Measurements from ENCODE around the gene KREMEN1.
A peak's percentile ranks its signal among the peaks of the same experiment; 100 is the strongest.
"Not testable (repeated sequence)": the region's sequence is repeated elsewhere in the genome, so short reads cannot be mapped to it uniquely, and the experiment has no call there.

Gene KREMEN1

GRCh38 chr22:29031227-29032011 lies 41.4 kb upstream of the KREMEN1 start:
- no peaks in the 10 kb centered on the region for H3K9me3 ChIP-seq (ENCODE audit: low read depth, low read length)
- H3K4me3 ChIP-seq, result no peak overlapping the region
- H3K27ac ChIP-seq, result no peak overlapping the region
- H3K9ac ChIP-seq (ENCODE audit: insufficient read length), result no peak overlapping the region
- no peak for DNase-seq (ENCODE audit: low read depth, low spot score)
- no peak for TF ChIP-seq EZH2 (IDR thresholded peaks at IDR 0.05)
- TF ChIP-seq FOXP2 (optimal IDR thresholded peaks at IDR 0.05; ENCODE audit: control extremely low read depth, extremely low read length, insufficient read depth), result no peak
- TF ChIP-seq POLR2AphosphoS5 (IDR thresholded peaks at IDR 0.05; ENCODE audit: borderline replicate concordance, low read depth, low read length), result no peak
- H3K36me3 ChIP-seq (ENCODE audit: insufficient read depth, low read length), result no peaks in the 10 kb centered on the region

DNA sequence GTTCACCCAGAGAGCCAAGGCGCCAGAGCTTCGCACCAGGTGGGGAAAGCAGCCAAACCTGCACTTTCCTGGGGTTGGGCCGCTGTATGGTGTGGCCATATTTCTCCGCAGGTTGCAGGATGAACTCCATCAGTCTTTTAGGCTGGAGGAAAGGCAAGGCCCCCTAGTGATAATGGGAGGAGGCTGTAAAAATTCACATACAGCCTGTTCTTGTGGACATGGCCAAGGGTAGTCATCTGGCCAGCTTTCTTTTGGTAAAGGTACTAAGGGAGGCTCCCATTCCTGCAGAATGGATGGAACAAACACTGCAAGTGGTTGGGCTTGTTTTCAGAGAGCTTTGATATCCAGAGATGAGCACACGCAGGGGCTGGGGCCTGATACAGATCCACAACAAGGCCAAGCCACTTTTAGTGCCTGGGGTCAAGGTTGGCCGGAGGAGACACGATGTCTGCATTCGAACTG lies 40.8 kb upstream of the KREMEN1 start:
- Histone ChIP-seq H3K36me3 (ENCODE audit: insufficient read depth, low read length) (no peaks in the 10 kb centered on the region), H3K9me3 (ENCODE audit: low read depth, low read length) (no peaks in the 10 kb centered on the region), H3K27ac (no peak overlapping the region), H3K9ac (ENCODE audit: insufficient read length) (no peak overlapping the region), H3K4me3 (no peak overlapping the region)
- no peak for DNase-seq (ENCODE audit: low read depth, low spot score)
- TF ChIP-seq EZH2 (IDR thresholded peaks at IDR 0.05) (no peak), POLR2AphosphoS5 (IDR thresholded peaks at IDR 0.05; ENCODE audit: borderline replicate concordance, low read depth, low read length) (no peak), FOXP2 (optimal IDR thresholded peaks at IDR 0.05; ENCODE audit: control extremely low read depth, extremely low read length, insufficient read depth) (no peak)

DNA sequence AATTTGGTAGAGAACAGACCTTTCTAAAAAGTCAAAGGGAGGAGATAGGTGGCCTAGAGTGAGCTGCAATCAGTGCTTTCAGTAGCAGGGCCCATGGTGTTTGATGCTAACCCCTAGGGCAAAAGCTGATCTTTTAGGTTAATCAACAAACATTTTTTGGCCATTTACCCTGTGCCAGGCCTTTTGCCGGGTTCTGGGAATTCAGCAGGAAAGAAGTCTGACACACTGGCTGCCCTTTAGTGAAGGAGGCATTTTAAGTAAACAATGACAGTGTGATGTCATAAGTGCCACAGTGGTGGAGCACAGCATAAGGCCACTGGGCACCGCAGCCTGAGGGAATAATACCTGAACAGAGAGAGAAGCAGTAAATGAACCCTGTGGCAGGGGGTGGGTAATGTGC lies 40.3 kb upstream of the KREMEN1 start:
- Histone ChIP-seq H3K4me3 (no peak overlapping the region), H3K27ac (no peak overlapping the region), H3K9ac (ENCODE audit: insufficient read length) (no peak overlapping the region), H3K9me3 (ENCODE audit: low read depth, low read length) (no peaks in the 10 kb centered on the region), H3K36me3 (ENCODE audit: insufficient read depth, low read length) (no peaks in the 10 kb centered on the region)
- TF ChIP-seq EZH2 (IDR thresholded peaks at IDR 0.05) (no peak), FOXP2 (optimal IDR thresholded peaks at IDR 0.05; ENCODE audit: control extremely low read depth, extremely low read length, insufficient read depth) (no peak)
- no peak for DNase-seq (ENCODE audit: low read depth, low spot score)

DNA sequence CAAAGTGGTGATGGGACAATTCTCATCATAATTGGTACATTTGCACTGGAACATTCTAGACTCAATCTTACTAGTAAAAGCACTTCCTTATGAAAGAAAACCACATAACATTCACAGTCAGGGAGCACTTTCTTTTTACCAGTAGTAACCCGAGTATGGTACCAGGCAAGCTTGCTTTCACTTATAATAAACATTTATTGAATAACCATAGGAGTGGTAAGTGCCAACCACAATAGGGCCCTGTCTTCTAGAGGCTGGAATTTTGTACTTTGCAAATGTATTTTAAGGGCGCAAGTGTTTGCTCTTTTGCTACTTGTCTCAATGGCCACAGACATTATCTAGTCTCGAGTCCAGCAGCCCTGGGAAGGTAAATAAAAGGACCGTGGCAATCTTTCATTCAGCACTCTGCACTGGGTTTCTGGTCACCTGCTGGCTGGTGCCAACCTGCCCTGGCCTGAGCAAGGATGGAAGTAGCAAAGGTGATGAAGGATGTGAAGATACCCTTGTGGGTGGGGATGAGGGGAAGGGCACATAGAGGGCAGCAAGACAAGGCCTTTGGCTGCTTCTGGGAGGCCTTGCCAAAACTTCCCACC lies 35.4 kb upstream of the KREMEN1 start:
- Histone ChIP-seq H3K27ac (no peak overlapping the region), H3K9ac (ENCODE audit: insufficient read length) (no peak overlapping the region), H3K4me3 (no peak overlapping the region), H3K9me3 (ENCODE audit: low read depth, low read length) (no peaks in the 10 kb centered on the region), H3K36me3 (ENCODE audit: insufficient read depth, low read length) (no peaks in the 10 kb centered on the region)
- no peak for TF ChIP-seq EZH2 (IDR thresholded peaks at IDR 0.05)
- TF ChIP-seq POLR2AphosphoS5 (IDR thresholded peaks at IDR 0.05; ENCODE audit: borderline replicate concordance, low read depth, low read length), result no peak
- TF ChIP-seq FOXP2 (optimal IDR thresholded peaks at IDR 0.05; ENCODE audit: control extremely low read depth, extremely low read length, insufficient read depth), result no peak
- DNase-seq (ENCODE audit: low read depth, low spot score), result no peak

GRCh38 chr22:29039148-29039547 lies 33.7 kb upstream of the KREMEN1 start:
- H3K27ac ChIP-seq, result no peak overlapping the region
- H3K4me3 ChIP-seq, result no peak overlapping the region
- H3K9ac ChIP-seq (ENCODE audit: insufficient read length), result no peak overlapping the region
- no peaks in the 10 kb centered on the region for H3K9me3 ChIP-seq (ENCODE audit: low read depth, low read length)
- no peak for DNase-seq (ENCODE audit: low read depth, low spot score)
- TF ChIP-seq POLR2AphosphoS5 (IDR thresholded peaks at IDR 0.05; ENCODE audit: borderline replicate concordance, low read depth, low read length), result no peak
- no peak for TF ChIP-seq EZH2 (IDR thresholded peaks at IDR 0.05)
- TF ChIP-seq FOXP2 (optimal IDR thresholded peaks at IDR 0.05; ENCODE audit: control extremely low read depth, extremely low read length, insufficient read depth), result no peak
- H3K36me3 ChIP-seq (ENCODE audit: insufficient read depth, low read length), result peaks cover 2% of the 10 kb centered on the region; the same call in 1 of the 2 replicates

DNA sequence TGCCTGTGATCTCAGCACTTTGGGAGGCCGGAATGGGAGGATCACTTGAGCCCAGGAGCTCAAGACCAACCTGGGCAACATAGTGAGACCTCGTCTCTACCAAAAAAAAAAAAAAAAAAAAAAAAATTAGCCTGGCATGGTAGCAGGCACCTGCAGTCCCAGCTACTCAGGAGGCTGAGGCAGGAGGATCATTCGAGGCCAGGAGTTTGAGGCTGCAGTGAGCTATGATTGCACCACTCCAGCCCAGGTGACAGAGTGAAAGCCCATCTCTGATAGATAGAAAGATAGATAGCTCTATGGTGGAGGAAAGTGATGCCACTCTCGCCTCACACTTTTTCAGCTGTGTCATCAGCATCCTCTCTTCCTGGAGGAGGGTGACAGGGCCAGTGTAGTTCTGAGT lies 33.2 kb upstream of the KREMEN1 start:
- not testable (repeated sequence) for H3K9ac ChIP-seq (ENCODE audit: insufficient read length); DNase-seq (ENCODE audit: low read depth, low spot score); H3K9me3 ChIP-seq (ENCODE audit: low read depth, low read length); H3K4me3 ChIP-seq; H3K27ac ChIP-seq; H3K36me3 ChIP-seq (ENCODE audit: insufficient read depth, low read length)

- DNase-seq (ENCODE audit: low read depth, low spot score), result peak; percentile 68
- Histone ChIP-seq H3K9me3 (ENCODE audit: low read depth, low read length) (no peaks in the 10 kb centered on the region), H3K27ac (no peak overlapping the region), H3K9ac (ENCODE audit: insufficient read length) (no peak overlapping the region), H3K4me3 (no peak overlapping the region), H3K36me3 (ENCODE audit: insufficient read depth, low read length) (peaks cover 2% of the 10 kb centered on the region; the same call in 1 of the 2 replicates)
- TF ChIP-seq POLR2AphosphoS5 (IDR thresholded peaks at IDR 0.05; ENCODE audit: borderline replicate concordance, low read depth, low read length), result no peak
- no peak for TF ChIP-seq FOXP2 (optimal IDR thresholded peaks at IDR 0.05; ENCODE audit: control extremely low read depth, extremely low read length, insufficient read depth)
- no peak for TF ChIP-seq EZH2 (IDR thresholded peaks at IDR 0.05)
Measured at GRCh38 chr22:29040385-29041275, 32.2 kb upstream of the KREMEN1 start.

DNA sequence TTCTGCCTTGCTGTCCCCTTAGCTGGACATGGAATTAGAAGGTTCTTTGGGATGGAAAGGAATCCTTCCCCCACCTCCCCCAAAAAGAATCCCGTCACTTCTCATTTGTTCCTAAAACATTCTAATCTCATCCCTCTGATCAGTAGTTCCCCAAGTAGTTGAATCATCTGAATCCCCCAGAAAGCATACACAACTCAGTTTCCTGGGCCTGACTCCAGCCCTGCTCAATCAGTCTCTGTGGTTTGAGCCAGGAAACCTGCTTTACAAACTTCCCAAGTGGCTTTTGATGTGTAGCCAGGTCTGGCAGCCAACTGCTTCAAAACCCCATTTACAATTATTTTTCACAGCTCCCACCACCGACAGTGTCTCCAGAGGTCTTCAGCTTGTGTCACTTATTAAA lies 31.4 kb upstream of the KREMEN1 start:
- no peaks in the 10 kb centered on the region for H3K9me3 ChIP-seq (ENCODE audit: low read depth, low read length)
- peaks cover 5% of the 10 kb centered on the region; the same call in 1 of the 2 replicates for H3K36me3 ChIP-seq (ENCODE audit: insufficient read depth, low read length)
- H3K9ac ChIP-seq (ENCODE audit: insufficient read length), result no peak overlapping the region
- no peak for TF ChIP-seq FOXP2 (optimal IDR thresholded peaks at IDR 0.05; ENCODE audit: control extremely low read depth, extremely low read length, insufficient read depth)
- no peak for TF ChIP-seq EZH2 (IDR thresholded peaks at IDR 0.05)
- TF ChIP-seq POLR2AphosphoS5 (IDR thresholded peaks at IDR 0.05; ENCODE audit: borderline replicate concordance, low read depth, low read length), result no peak
- no peak for DNase-seq (ENCODE audit: low read depth, low spot score)
- H3K4me3 ChIP-seq, result no peak overlapping the region
- H3K27ac ChIP-seq, result no peak overlapping the region

Data from SK-N-MC (cell line).